Endometrial microvascular endothelial cells (primary cell): ENCODE measurements around the gene MCRIP1. TPM values are rescaled to one million over a fixed set of nuclear protein-coding genes. Genes with fewer than 3 reads are reported as not detected.

Source experiments
- in situ Hi-C: cut with HindIII; loops from 2 replicates; pipeline ENCODE4 v1.10.0; 2017; ENCODE audit warnings: low sequenced_read_pairs, low pct_unique_long_range_greater_than_20kb; ENCODE audit errors: inconsistent ontology term
- total RNA-seq: library from RNA; depleted of rRNA; stranded (reverse); fragments of >200 nt; gene quantifications from one replicate; pipeline ENCODE4 v1.2.3, GENCODE V29; 2015; ENCODE audit errors: inconsistent ontology term

MCRIP1 gene
- total RNA-seq, 1 donor from 2014 or later = 97.0 TPM

GRCh38 chr17:81825841-81826466 is 7.1 kb downstream of the MCRIP1 start:
- in situ Hi-C loops = no loop called here

- in situ Hi-C loops = no loop called here
Measured at GRCh38 chr17:81824595-81824994, 8.5 kb downstream of the MCRIP1 start.

GRCh38 chr17:81823820-81824550 is 9.1 kb downstream of the MCRIP1 start:
- in situ Hi-C loops = no loop called here

DNA sequence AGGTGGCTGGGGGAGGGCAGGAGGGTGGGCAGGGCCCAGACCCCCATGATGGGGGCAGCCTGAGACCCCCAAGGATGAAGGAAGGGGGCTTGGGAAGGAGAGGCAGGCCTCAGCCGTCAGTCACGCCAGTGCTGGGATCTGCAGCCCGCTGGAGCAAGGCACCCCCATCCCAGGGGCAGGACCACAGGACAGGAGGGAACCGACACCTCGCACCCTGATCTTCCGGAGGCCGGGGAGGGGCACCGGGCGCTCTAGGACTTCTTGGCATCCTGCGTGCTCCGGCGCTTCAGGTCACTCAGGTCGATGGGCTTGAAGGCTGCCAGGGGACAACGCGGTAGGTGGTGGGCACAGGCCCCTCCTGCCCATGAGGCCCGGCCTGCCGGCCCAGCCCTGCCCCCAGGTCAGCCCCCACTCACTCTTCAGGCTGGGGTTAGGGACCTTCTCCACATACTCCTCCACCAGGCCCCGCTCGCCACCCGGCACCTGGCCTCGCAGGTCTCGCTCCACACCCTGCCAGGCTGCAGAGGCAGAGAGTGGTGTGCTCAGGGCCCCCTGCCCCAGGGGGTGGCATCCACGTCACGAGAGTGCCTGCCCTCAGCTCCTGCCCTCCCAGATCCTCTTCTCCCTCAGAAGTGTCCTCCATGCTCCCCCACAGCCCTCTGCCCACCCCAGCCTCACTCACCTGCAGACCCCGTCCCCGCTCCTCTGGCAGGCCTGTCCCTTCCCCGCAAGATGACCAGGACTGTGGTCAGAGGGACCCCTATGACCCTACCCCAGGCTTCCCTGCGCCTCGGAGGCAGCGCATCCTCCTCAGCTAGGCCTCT is 9.9 kb downstream of the MCRIP1 start:
- in situ Hi-C loops = no loop called here

- in situ Hi-C loops = no loop called here
Measured at GRCh38 chr17:81822312-81822637, 10.8 kb downstream of the MCRIP1 start.

DNA sequence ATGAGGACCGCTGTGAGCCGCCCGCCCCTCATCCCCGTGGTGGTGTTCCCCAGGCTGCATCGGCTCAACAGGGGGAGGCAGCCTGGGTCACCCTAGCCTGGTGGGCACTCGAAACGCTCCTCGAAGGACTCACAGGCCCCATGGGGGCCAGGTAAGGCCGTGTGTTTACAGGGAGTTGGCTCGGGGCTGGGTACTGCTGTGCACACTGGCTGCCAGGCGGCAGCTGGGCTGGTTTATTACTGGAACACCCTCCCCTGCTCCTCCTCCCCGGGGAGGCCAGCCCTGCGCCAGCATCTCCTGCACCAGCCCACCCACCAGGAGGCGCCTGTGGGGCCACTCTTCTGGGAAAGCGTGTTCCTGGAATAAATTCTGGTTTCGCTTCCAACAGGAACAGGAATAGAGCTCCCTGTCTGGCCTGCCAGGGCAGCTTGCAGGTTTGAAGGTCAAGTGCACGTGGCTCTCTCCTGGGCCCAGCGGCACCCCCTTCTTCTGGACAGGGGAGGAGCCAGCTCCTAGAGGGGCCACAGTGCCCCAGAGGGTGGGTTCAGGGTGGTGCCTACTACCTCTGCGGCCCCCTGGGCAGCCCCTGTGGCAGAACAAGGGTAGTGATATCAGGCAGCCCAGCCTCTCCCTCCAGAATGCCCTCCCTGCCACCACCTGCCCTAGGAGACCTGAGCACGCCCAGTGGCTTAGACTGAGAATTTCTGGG is 11.3 kb downstream of the MCRIP1 start:
- in situ Hi-C loops = no loop called here

DNA sequence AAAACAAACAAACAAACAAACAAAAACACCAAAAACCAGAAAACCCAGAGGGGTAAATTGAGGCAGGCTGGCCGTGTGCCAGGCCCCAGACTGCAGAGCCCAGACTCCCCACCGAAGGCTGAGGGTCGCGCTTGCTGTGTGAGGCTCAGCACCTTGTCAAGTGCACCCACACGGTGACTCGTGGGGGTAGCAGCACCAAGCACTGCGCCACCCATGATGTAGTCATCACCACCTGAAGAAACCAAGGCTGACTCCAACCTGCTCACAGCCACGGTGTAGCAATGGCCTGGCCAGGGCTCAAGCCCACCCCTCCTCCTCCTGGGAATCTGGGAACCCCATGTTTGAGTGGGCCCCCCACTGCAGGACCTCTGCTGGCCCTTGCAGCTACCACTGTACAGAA is 11.9 kb downstream of the MCRIP1 start:
- in situ Hi-C loops = no loop called here

GRCh38 chr17:81819708-81820107 is 13.4 kb downstream of the MCRIP1 start:
- in situ Hi-C loops = no loop called here

- in situ Hi-C loops = no loop called here
Measured at GRCh38 chr17:81817758-81818147, 15.3 kb downstream of the MCRIP1 start.

GRCh38 chr17:81815646-81815986 is 17.5 kb downstream of the MCRIP1 start:
- in situ Hi-C loops = no loop called here

GRCh38 chr17:81814748-81815645 is 18.1 kb downstream of the MCRIP1 start:
- in situ Hi-C loops = no loop called here

GRCh38 chr17:81813861-81814683 is 19.0 kb downstream of the MCRIP1 start:
- in situ Hi-C loops = no loop called here

GRCh38 chr17:81813371-81813684 is 19.8 kb downstream of the MCRIP1 start:
- in situ Hi-C loops = no loop called here

DNA sequence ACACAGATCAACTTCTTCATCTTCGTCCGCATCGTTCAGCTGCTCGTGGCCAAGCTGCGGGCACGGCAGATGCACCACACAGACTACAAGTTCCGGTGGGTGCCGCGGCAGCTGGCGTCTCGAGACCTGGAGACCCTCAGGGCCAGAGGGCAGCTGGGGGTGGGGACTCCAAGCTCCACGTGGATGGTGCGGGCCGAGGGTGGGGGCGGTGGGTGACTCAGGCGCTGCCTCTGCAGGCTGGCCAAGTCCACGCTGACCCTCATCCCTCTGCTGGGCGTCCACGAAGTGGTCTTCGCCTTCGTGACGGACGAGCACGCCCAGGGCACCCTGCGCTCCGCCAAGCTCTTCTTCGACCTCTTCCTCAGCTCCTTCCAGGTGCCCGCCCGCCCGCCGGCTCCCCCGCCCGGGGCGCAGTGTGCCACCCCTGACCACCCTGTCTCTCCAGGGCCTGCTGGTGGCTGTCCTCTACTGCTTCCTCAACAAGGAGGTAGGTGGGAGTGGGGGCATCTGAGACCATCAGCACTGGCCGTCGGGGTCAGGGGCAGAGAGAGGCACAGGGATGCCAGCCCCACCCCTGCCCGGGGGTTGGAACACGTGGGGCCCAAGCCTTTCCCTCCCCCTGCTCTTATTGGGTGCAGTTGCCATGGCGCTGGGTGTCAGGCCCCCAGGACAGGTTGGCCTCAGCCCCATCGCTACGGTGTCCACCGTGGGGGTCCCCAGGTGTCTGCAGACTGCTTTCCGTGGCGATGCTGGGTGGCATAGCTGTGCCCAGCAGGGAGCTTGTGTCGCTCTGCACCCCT is 20.3 kb downstream of the MCRIP1 start:
- in situ Hi-C loops = no loop called here

GRCh38 chr17:81811705-81812570 is 21.2 kb downstream of the MCRIP1 start:
- in situ Hi-C loops = no loop called here
